ENCODE data around the gene BCL6. TPM values are rescaled to one million over a fixed set of nuclear protein-coding genes. Genes with fewer than 3 reads are reported as not detected.

The BCL6 gene
- total RNA-seq, 1 donor = 40.2 TPM

- H3K4me3 ChIP-seq (ENCODE audit: insufficient read depth, low read length) = no peak overlapping the region
- TF ChIP-seq CTCF (IDR thresholded peaks at IDR 0.05; ENCODE audit: extremely low read depth, low read depth, low read length) = no peak
- H3K9me3 ChIP-seq (ENCODE audit: low read depth, low read length) = no peaks in the 10 kb centered on the region
- H4K20me1 ChIP-seq (ENCODE audit: insufficient read depth, low read length) = peaks cover 26% of the 10 kb centered on the region
- no peaks in the 10 kb centered on the region for H3K27me3 ChIP-seq (ENCODE audit: insufficient read depth, low read length)
- peaks cover 90% of the 10 kb centered on the region for H3K36me3 ChIP-seq (ENCODE audit: insufficient read depth, low read length)
- no peaks in the 10 kb centered on the region for H3K4me1 ChIP-seq (ENCODE audit: insufficient read depth, low read length)
- H2AFZ ChIP-seq (ENCODE audit: low read length) = no peak overlapping the region
- H3K4me2 ChIP-seq (ENCODE audit: insufficient read depth, low read length) = no peak overlapping the region
- H3K27ac ChIP-seq (ENCODE audit: low read depth, low read length) = no peak overlapping the region
- H3K79me2 ChIP-seq (ENCODE audit: insufficient read depth, low read length) = peaks cover 6% of the 10 kb centered on the region
- no peak for DNase-seq (ENCODE audit: insufficient read length, low spot score, missing footprints)
These were observed 19.5 kb downstream of the BCL6 start for GRCh38 chr3:187725653-187726370.

DNA sequence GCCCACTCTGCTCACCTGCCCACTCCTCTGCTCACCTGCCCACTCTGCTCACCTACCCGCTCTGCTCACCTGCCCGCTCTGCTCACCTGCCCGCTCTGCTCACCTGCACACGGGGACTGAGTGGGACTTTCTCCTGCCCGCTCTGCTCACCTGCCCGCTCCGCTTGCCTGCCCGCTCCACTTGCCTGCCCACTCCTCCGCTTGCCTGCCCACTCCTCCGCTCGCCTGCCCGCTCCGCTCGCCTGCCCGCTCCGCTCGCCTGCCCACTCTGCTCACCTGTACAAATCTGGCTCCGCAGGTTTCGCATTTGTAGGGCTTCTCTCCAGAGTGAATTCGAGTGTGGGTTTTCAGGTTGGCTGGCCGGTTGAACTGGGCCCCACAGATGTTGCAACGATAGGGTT, 20.0 kb downstream of the BCL6 start:
- peaks cover 20% of the 10 kb centered on the region for H4K20me1 ChIP-seq (ENCODE audit: insufficient read depth, low read length)
- no peaks in the 10 kb centered on the region for H3K27me3 ChIP-seq (ENCODE audit: insufficient read depth, low read length)
- H3K9me3 ChIP-seq (ENCODE audit: low read depth, low read length) = no peaks in the 10 kb centered on the region
- H3K79me2 ChIP-seq (ENCODE audit: insufficient read depth, low read length) = peaks cover 6% of the 10 kb centered on the region
- no peak overlapping the region for H3K4me2 ChIP-seq (ENCODE audit: insufficient read depth, low read length)
- H2AFZ ChIP-seq (ENCODE audit: low read length) = no peak overlapping the region
- no peaks in the 10 kb centered on the region for H3K4me1 ChIP-seq (ENCODE audit: insufficient read depth, low read length)
- H3K4me3 ChIP-seq (ENCODE audit: insufficient read depth, low read length) = no peak overlapping the region
- peaks cover 84% of the 10 kb centered on the region for H3K36me3 ChIP-seq (ENCODE audit: insufficient read depth, low read length)
- no peak overlapping the region for H3K27ac ChIP-seq (ENCODE audit: low read depth, low read length)
- no peak for TF ChIP-seq CTCF (IDR thresholded peaks at IDR 0.05; ENCODE audit: extremely low read depth, low read depth, low read length)
- DNase-seq (ENCODE audit: insufficient read length, low spot score, missing footprints) = no peak

GRCh38 chr3:187722206-187722612, 23.1 kb downstream of the BCL6 start:
- no peak overlapping the region for H2AFZ ChIP-seq (ENCODE audit: low read length)
- TF ChIP-seq CTCF (IDR thresholded peaks at IDR 0.05; ENCODE audit: extremely low read depth, low read depth, low read length) = no peak
- no peak overlapping the region for H3K4me2 ChIP-seq (ENCODE audit: insufficient read depth, low read length)
- H3K36me3 ChIP-seq (ENCODE audit: insufficient read depth, low read length) = peaks cover 54% of the 10 kb centered on the region
- DNase-seq (ENCODE audit: insufficient read length, low spot score, missing footprints) = no peak
- no peaks in the 10 kb centered on the region for H3K79me2 ChIP-seq (ENCODE audit: insufficient read depth, low read length)
- H4K20me1 ChIP-seq (ENCODE audit: insufficient read depth, low read length) = peaks cover 6% of the 10 kb centered on the region
- H3K27me3 ChIP-seq (ENCODE audit: insufficient read depth, low read length) = no peaks in the 10 kb centered on the region
- no peak overlapping the region for H3K27ac ChIP-seq (ENCODE audit: low read depth, low read length)
- no peak overlapping the region for H3K4me3 ChIP-seq (ENCODE audit: insufficient read depth, low read length)
- H3K4me1 ChIP-seq (ENCODE audit: insufficient read depth, low read length) = no peaks in the 10 kb centered on the region
- no peaks in the 10 kb centered on the region for H3K9me3 ChIP-seq (ENCODE audit: low read depth, low read length)

GRCh38 chr3:187721055-187721454, 24.2 kb downstream of the BCL6 start:
- no peaks in the 10 kb centered on the region for H3K27me3 ChIP-seq (ENCODE audit: insufficient read depth, low read length)
- no peak overlapping the region for H3K27ac ChIP-seq (ENCODE audit: low read depth, low read length)
- H3K9me3 ChIP-seq (ENCODE audit: low read depth, low read length) = no peaks in the 10 kb centered on the region
- TF ChIP-seq CTCF (IDR thresholded peaks at IDR 0.05; ENCODE audit: extremely low read depth, low read depth, low read length) = no peak
- H4K20me1 ChIP-seq (ENCODE audit: insufficient read depth, low read length) = no peaks in the 10 kb centered on the region
- no peak overlapping the region for H2AFZ ChIP-seq (ENCODE audit: low read length)
- no peaks in the 10 kb centered on the region for H3K79me2 ChIP-seq (ENCODE audit: insufficient read depth, low read length)
- no peak for DNase-seq (ENCODE audit: insufficient read length, low spot score, missing footprints)
- no peak overlapping the region for H3K4me2 ChIP-seq (ENCODE audit: insufficient read depth, low read length)
- no peak overlapping the region for H3K4me3 ChIP-seq (ENCODE audit: insufficient read depth, low read length)
- peaks cover 42% of the 10 kb centered on the region for H3K36me3 ChIP-seq (ENCODE audit: insufficient read depth, low read length)
- no peaks in the 10 kb centered on the region for H3K4me1 ChIP-seq (ENCODE audit: insufficient read depth, low read length)

All from osteoblast (primary cell).